Neural cell (in vitro differentiated cells): Measurements from ENCODE around the gene ZSCAN31. TPM values are rescaled to one million over a fixed set of nuclear protein-coding genes. Genes with fewer than 3 reads are reported as not detected.

ENCODE experiments used
- H2AFZ ChIP-seq: fragments of 200-600, 300-800 bp; sonication (generic), shearing (Covaris generic); 2 replicates; pipeline ENCODE4 v1.6.0; 2014; ENCODE audit warnings: low read depth, mild to moderate bottlenecking, antibody characterized with exemption, low read length, moderate library complexity
- H3F3A ChIP-seq: fragments of 200-600 bp; shearing (Covaris generic); 2 replicates; pipeline ENCODE4 v1.6.1; 2016; ENCODE audit warnings: mild to moderate bottlenecking, moderate library complexity, mixed read lengths, antibody characterized with exemption, low read length; ENCODE audit not compliant: insufficient read depth, poor library complexity, severe bottlenecking
- H3K27ac ChIP-seq: fragments of 200-600, 300-800 bp; sonication (generic), shearing (Covaris generic); 2 replicates; pipeline ENCODE4 v1.5.1; 2014; ENCODE audit warnings: mild to moderate bottlenecking, low read length, moderate library complexity
- H3K27me3 ChIP-seq: fragments of 300-800, 200-600 bp; sonication (generic), shearing (Covaris generic); 2 replicates; pipeline ENCODE4 v1.6.0; 2014; ENCODE audit warnings: mild to moderate bottlenecking, low read depth, low read length, moderate library complexity; ENCODE audit not compliant: insufficient read depth
- H3K36me3 ChIP-seq: fragments of 300-800, 200-600 bp; sonication (generic), shearing (Covaris generic); 2 replicates; pipeline ENCODE4 v1.5.1; 2014; ENCODE audit warnings: mild to moderate bottlenecking, antibody characterized with exemption, low read length, moderate library complexity; ENCODE audit not compliant: insufficient read depth
- H3K4me2 ChIP-seq: fragments of 300-800, 200-600 bp; sonication (generic), shearing (Covaris generic); 2 replicates; pipeline ENCODE4 v1.6.0; 2014; ENCODE audit warnings: mild to moderate bottlenecking, low read length
- H3K4me3 ChIP-seq: fragments of 300-800, 200-600 bp; sonication (generic), shearing (Covaris generic); 2 replicates; pipeline ENCODE4 v1.5.1; 2014; ENCODE audit warnings: mild to moderate bottlenecking, low read length, moderate library complexity
- H3K79me2 ChIP-seq: fragments of 200-600 bp; shearing (Covaris generic); replicated peaks from 2 replicates; pipeline ENCODE4 v1.6.0; 2014; ENCODE audit warnings: mild to moderate bottlenecking, low read length, moderate library complexity; ENCODE audit not compliant: insufficient read depth
- H3K9ac ChIP-seq: fragments of 300-800, 200-600 bp; sonication (generic), shearing (Covaris generic); 2 replicates; pipeline ENCODE4 v1.6.1; 2016; ENCODE audit warnings: mild to moderate bottlenecking, low read length, mixed read lengths
- H3K9me2 ChIP-seq: fragments of 200-600 bp; shearing (Covaris generic); 2 replicates; pipeline ENCODE4 v1.6.1; 2016; ENCODE audit warnings: mild to moderate bottlenecking, low read length, mixed read lengths; ENCODE audit not compliant: insufficient read depth
- H3K9me3 ChIP-seq: fragments of 200-600, 300-800 bp; sonication (generic), shearing (Covaris generic); 2 replicates; pipeline ENCODE4 v1.6.1; 2016; ENCODE audit warnings: mild to moderate bottlenecking, mixed run types, low read length, moderate library complexity, mixed read lengths
- H4K20me1 ChIP-seq: fragments of 200-600 bp; shearing (Covaris generic); 2 replicates; pipeline ENCODE4 v1.6.1; 2016; ENCODE audit warnings: mild to moderate bottlenecking, mixed run types; ENCODE audit not compliant: insufficient read depth
- EP300 ChIP-seq: fragments of 450-650 bp; conservative IDR thresholded peaks from 2 replicates; pipeline ENCODE4 v1.6.1; 2014; ENCODE audit warnings: antibody characterized with exemption, mild to moderate bottlenecking, moderate library complexity; ENCODE audit not compliant: poor library complexity, severe bottlenecking
- EZH2 ChIP-seq: fragments of 200-600, 300-800 bp; shearing (Covaris generic), sonication (generic); IDR thresholded peaks from 2 replicates; pipeline ENCODE4 v1.6.1; 2014; ENCODE audit warnings: antibody characterized with exemption, low read length, borderline replicate concordance, mild to moderate bottlenecking; ENCODE audit not compliant: insufficient read depth, poor library complexity, severe bottlenecking
- MXI1 ChIP-seq: fragments of 450-650 bp; conservative IDR thresholded peaks from 2 replicates; pipeline ENCODE4 v1.6.1; 2014; ENCODE audit warnings: antibody characterized with exemption, mild to moderate bottlenecking; ENCODE audit not compliant: poor library complexity, severe bottlenecking
- POLR2AphosphoS5 ChIP-seq: IDR thresholded peaks from 2 replicates; pipeline ENCODE4 v1.6.1; 2012
- RAD21 ChIP-seq: fragments of 450-650 bp; conservative IDR thresholded peaks from 2 replicates; pipeline ENCODE4 v1.6.1; 2014; ENCODE audit warnings: antibody characterized with exemption, mild to moderate bottlenecking, moderate library complexity
- SMC3 ChIP-seq: fragments of 450-650 bp; conservative IDR thresholded peaks from 2 replicates; pipeline ENCODE4 v1.6.1; 2014; ENCODE audit warnings: antibody characterized with exemption, mild to moderate bottlenecking, moderate library complexity; ENCODE audit not compliant: poor library complexity
- TAF1 ChIP-seq: IDR thresholded peaks from 2 replicates; pipeline ENCODE4 v1.6.1; 2012; ENCODE audit warnings: low read depth
- polyA plus RNA-seq: library from polyadenylated mRNA; depleted of rRNA; stranded (reverse); fragments of >200 nt; gene quantifications from 2 replicates; pipeline ENCODE4 v1.2.3, GENCODE V29; 2014
- TF ChIP-seq, protein P1 (sequence below): IDR thresholded peaks from 2 replicates; pipeline ENCODE4 v1.6.1; 2012; ENCODE audit warnings: borderline replicate concordance
- TF ChIP-seq, protein P2 (sequence below): fragments of 450-650 bp; IDR thresholded peaks from 2 replicates; pipeline ENCODE4 v1.5.1; 2014; ENCODE audit warnings: antibody characterized with exemption, mild to moderate bottlenecking, moderate library complexity; ENCODE audit not compliant: poor library complexity, severe bottlenecking

Gene ZSCAN31
- polyA plus RNA-seq, 1 donor from 2014 or later = 2.6 TPM

DNA sequence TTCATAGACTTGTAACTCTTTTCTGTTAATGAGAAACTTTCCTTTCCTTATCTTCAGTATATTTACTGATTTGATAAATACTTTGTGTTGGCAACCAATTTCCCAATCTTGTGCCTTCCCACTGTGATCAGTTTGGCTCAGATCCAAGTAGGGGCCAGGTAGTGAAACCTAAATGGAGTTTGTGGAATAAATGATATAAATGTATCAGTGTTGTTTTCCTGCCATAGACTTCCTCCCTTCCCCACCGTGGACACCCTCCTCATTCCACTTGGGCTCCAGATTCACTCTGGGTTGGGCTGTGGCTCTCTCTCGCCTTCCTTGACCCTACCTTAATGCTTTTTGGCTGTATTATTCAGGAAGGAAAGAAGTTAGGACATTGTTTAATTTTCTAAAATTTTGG is 15.1 kb upstream of the ZSCAN31 start:
- Histone ChIP-seq H4K20me1 (no peaks in the 10 kb centered on the region), H3K9me3 (no peaks in the 10 kb centered on the region), H3K4me3 (peak overlapping the region; percentile 74), H3K4me2 (peak overlapping the region; percentile 89), H3K36me3 (no peaks in the 10 kb centered on the region), H3K9me2 (no peaks in the 10 kb centered on the region), H3K79me2 (peaks cover 30% of the 10 kb centered on the region), H3F3A (peaks cover 3% of the 10 kb centered on the region), H3K27me3 (no peaks in the 10 kb centered on the region), H2AFZ (no peak overlapping the region), H3K27ac (no peak overlapping the region), H3K9ac (peak overlapping the region; percentile 86)
- TF ChIP-seq POLR2AphosphoS5 (no peak), SMC3 (no peak), MXI1 (no peak), RAD21 (no peak), EP300 (no peak), EZH2 (no peak), TAF1 (no peak)
- TF ChIP-seq, protein P1, sequence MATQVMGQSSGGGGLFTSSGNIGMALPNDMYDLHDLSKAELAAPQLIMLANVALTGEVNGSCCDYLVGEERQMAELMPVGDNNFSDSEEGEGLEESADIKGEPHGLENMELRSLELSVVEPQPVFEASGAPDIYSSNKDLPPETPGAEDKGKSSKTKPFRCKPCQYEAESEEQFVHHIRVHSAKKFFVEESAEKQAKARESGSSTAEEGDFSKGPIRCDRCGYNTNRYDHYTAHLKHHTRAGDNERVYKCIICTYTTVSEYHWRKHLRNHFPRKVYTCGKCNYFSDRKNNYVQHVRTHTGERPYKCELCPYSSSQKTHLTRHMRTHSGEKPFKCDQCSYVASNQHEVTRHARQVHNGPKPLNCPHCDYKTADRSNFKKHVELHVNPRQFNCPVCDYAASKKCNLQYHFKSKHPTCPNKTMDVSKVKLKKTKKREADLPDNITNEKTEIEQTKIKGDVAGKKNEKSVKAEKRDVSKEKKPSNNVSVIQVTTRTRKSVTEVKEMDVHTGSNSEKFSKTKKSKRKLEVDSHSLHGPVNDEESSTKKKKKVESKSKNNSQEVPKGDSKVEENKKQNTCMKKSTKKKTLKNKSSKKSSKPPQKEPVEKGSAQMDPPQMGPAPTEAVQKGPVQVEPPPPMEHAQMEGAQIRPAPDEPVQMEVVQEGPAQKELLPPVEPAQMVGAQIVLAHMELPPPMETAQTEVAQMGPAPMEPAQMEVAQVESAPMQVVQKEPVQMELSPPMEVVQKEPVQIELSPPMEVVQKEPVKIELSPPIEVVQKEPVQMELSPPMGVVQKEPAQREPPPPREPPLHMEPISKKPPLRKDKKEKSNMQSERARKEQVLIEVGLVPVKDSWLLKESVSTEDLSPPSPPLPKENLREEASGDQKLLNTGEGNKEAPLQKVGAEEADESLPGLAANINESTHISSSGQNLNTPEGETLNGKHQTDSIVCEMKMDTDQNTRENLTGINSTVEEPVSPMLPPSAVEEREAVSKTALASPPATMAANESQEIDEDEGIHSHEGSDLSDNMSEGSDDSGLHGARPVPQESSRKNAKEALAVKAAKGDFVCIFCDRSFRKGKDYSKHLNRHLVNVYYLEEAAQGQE = no peak
- TF ChIP-seq, protein P2, sequence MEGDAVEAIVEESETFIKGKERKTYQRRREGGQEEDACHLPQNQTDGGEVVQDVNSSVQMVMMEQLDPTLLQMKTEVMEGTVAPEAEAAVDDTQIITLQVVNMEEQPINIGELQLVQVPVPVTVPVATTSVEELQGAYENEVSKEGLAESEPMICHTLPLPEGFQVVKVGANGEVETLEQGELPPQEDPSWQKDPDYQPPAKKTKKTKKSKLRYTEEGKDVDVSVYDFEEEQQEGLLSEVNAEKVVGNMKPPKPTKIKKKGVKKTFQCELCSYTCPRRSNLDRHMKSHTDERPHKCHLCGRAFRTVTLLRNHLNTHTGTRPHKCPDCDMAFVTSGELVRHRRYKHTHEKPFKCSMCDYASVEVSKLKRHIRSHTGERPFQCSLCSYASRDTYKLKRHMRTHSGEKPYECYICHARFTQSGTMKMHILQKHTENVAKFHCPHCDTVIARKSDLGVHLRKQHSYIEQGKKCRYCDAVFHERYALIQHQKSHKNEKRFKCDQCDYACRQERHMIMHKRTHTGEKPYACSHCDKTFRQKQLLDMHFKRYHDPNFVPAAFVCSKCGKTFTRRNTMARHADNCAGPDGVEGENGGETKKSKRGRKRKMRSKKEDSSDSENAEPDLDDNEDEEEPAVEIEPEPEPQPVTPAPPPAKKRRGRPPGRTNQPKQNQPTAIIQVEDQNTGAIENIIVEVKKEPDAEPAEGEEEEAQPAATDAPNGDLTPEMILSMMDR = no peak

DNA sequence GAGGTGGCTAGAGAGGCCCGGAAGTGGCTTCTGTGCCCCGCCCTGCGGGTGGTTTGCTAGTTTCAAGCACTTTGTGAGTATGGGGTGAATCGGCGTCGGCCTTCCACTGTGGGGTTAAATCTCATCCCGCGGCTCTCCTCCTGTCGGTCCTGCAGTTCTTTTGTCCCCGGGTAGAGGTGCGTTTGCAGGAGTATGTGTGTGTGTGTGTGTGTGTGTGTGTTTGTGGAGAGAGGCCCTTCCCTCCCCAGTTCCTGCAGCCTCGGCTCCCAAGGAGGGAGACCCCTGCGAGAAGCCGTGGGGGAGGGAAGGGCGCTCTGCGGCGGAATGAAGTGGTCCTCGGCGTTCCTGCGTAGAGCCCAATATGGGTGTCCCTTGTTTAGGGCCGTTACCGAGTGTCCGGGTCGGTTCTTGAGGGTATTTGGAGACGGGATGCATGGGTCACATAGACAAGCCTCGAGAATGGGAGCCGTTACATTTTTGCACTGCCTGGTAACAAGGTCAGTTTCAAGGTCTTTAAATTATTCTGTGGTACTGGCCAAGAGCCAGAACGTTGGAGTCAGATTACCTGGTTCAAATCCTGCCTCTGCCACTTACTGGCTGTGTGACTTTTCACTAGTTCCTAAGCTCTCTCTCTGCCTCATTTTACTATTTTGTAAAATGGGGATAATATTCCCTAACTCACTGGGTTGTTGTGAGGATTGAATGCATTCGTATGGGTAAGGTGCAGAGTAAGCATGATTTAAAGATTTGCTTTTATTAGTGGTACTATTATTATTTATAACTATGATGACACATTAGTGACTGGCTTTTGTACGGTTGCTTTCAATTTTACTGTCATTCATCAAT is 14.2 kb upstream of the ZSCAN31 start, which contains the start of gene ZKSCAN3:
ZKSCAN3 (plus strand) TSS at position 56 of the 846 bp plus-strand sequence. CDS start 9,640 bp downstream, outside the sequence.
- Histone ChIP-seq H2AFZ (peak within 1 kb of the TSS; percentile 87), H3K27me3 (no peaks in the 10 kb centered on the region), H3K4me2 (peak within 1 kb of the TSS; percentile 89), H3K79me2 (peaks cover 30% of the 10 kb centered on the region), H3K9me2 (no peaks in the 10 kb centered on the region), H3K4me3 (peak within 1 kb of the TSS; percentile 74), H3K36me3 (no peaks in the 10 kb centered on the region), H4K20me1 (no peaks in the 10 kb centered on the region), H3F3A (peaks cover 3% of the 10 kb centered on the region), H3K9me3 (no peaks in the 10 kb centered on the region), H3K27ac (peak within 1 kb of the TSS; percentile 93), H3K9ac (peak within 1 kb of the TSS; percentile 86)
- TF ChIP-seq EP300 = no peak
- TF ChIP-seq POLR2AphosphoS5 = peak; percentile 87
- TF ChIP-seq EZH2 = no peak
- TF ChIP-seq RAD21 = no peak
- peak; percentile 48 for TF ChIP-seq SMC3
- TF ChIP-seq, protein P1 = peak; percentile 72
- TF ChIP-seq, protein P2 = no peak
- TF ChIP-seq MXI1 = peak; percentile 61
- TF ChIP-seq TAF1 = peak; percentile 94
